Common myeloid progenitor, CD34-positive (primary cell): Measurements from ENCODE around the gene RAPGEF4.

ENCODE experiments used
- CTCF ChIA-PET: fragments of 350-600 bp; sonication (Branson Sonifier 250); formaldehyde crosslinking; loops from one replicate; lab custom pipeline; 2021; ENCODE audit warnings: antibody characterized with exemption; lab: Charles Lee
- POLR2A ChIA-PET: fragments of 350-600 bp; sonication (Branson Sonifier 250); formaldehyde crosslinking; loops from one replicate; lab custom pipeline; 2021; ENCODE audit warnings: antibody characterized with exemption; lab: Charles Lee
- DNase-seq, 3 donors: peaks; one replicate each; pipeline versions ENCODE4 v3.0.0 to v3.0.0-alpha.2; 2013
- H3K27ac ChIP-seq, 2 experiments: 1 replicate in 1 of 2; 2 replicates in 1 of 2; pipeline ENCODE4 v1.7.0; 2013; ENCODE audit warnings: inconsistent platforms in 2 of 2, low read length in 2 of 2, mild to moderate bottlenecking in 2 of 2, low read depth in 1 of 2, moderate library complexity in 1 of 2; ENCODE audit not compliant: severe bottlenecking in 2 of 2, insufficient read depth in 1 of 2, poor library complexity in 1 of 2
- H3K27me3 ChIP-seq, 5 experiments: replicated peaks in 2 of 5; 1 replicate in 3 of 5; 2 replicates in 2 of 5; pipeline versions ENCODE4 v1.6.1 to v1.7.0; 2013; ENCODE audit warnings: low read length in 4 of 5, mild to moderate bottlenecking in 2 of 5, moderate library complexity in 2 of 5, inconsistent platforms in 1 of 5; ENCODE audit not compliant: insufficient read depth in 5 of 5, control insufficient read depth in 4 of 5
- H3K36me3 ChIP-seq, 4 experiments: 1 replicate in 2 of 4; 2 replicates in 2 of 4; pipeline versions ENCODE4 v1.6.1 to v1.7.0; 2013; ENCODE audit warnings: low read length in 3 of 4, control low read depth in 1 of 4, mild to moderate bottlenecking in 1 of 4; ENCODE audit not compliant: control insufficient read depth in 4 of 4, insufficient read depth in 4 of 4
- H3K4me1 ChIP-seq, 4 experiments: 1 replicate in 3 of 4; 2 replicates in 1 of 4; pipeline versions ENCODE4 v1.6.1 to v1.7.1; 2013; ENCODE audit warnings: low read length in 3 of 4, mild to moderate bottlenecking in 3 of 4, control low read depth in 1 of 4, inconsistent platforms in 1 of 4, moderate library complexity in 1 of 4; ENCODE audit not compliant: control insufficient read depth in 4 of 4, insufficient read depth in 4 of 4; ENCODE audit errors: control extremely low read depth in 1 of 4
- H3K4me3 ChIP-seq, 7 experiments: 1 replicate in 4 of 7; 2 replicates in 3 of 7; pipeline versions ENCODE4 v1.5.1 to v1.7.0; 2013; ENCODE audit warnings: mild to moderate bottlenecking in 7 of 7, low read length in 6 of 7, moderate library complexity in 6 of 7, inconsistent platforms in 2 of 7, low read depth in 2 of 7, control low read depth in 1 of 7; ENCODE audit not compliant: insufficient read depth in 4 of 7, control insufficient read depth in 1 of 7; ENCODE audit errors: extremely low read depth in 1 of 7
- H3K9me3 ChIP-seq, 5 experiments: 1 replicate in 4 of 5; 2 replicates in 1 of 5; pipeline versions ENCODE4 v1.6.1 to v1.7.1; 2013; ENCODE audit warnings: low read length in 4 of 5, mild to moderate bottlenecking in 2 of 5, inconsistent platforms in 1 of 5, low read depth in 1 of 5, moderate library complexity in 1 of 5; ENCODE audit not compliant: control insufficient read depth in 4 of 5, insufficient read depth in 2 of 5; ENCODE audit errors: control extremely low read depth in 1 of 5
- WGBS: methylation state at CpG from one replicate; pipeline ENCODE4 v1.1.5; 2013; ENCODE audit not compliant: insufficient coverage; 5-methylcytosine and 5-hydroxymethylcytosine counted together

The RAPGEF4 gene

GRCh38 chr2:172855588-172855987 is 119.9 kb downstream of the RAPGEF4 start:
- no peak overlapping the region for H3K27ac ChIP-seq
- no peaks in the 10 kb centered on the region for H3K27me3 ChIP-seq
- POLR2A ChIA-PET: no interaction called here
- H3K4me1 ChIP-seq: peaks cover 0 to 3% (median 0%) of the 10 kb centered on the region in 4 experiments
- H3K4me3 ChIP-seq: no peak overlapping the region
- H3K36me3 ChIP-seq: no peaks in the 10 kb centered on the region
- no peak for DNase-seq
- H3K9me3 ChIP-seq: peaks cover 0 to 6% (median 4%) of the 10 kb centered on the region in 5 experiments
- CTCF ChIA-PET: interaction anchor here (0.5 kb wide), 1 partner anchor 877 kb away, joined by 3 read pairs; no protein-coding TSS in a partner anchor

GRCh38 chr2:172856606-172857005 is 121.0 kb downstream of the RAPGEF4 start:
- WGBS: no CpG with 5 or more reads among the region's 2 CpGs
- peaks cover 0 to 2% (median 0%) of the 10 kb centered on the region in 5 experiments for H3K27me3 ChIP-seq
- ChIA-PET CTCF (interaction anchor here (0.6 kb wide), 1 partner anchor 1541 kb away, joined by 3 read pairs; no protein-coding TSS in a partner anchor), POLR2A (interaction anchor here (0.6 kb wide), 1 partner anchor 11 kb away, joined by 7 read pairs; no protein-coding TSS in a partner anchor)
- H3K36me3 ChIP-seq: no peaks in the 10 kb centered on the region
- no peak overlapping the region for H3K27ac ChIP-seq
- no peak for DNase-seq
- no peak overlapping the region for H3K4me3 ChIP-seq
- H3K9me3 ChIP-seq: peaks cover 0 to 6% (median 4%) of the 10 kb centered on the region in 5 experiments
- H3K4me1 ChIP-seq: peaks cover 0 to 3% (median 0%) of the 10 kb centered on the region in 4 experiments

DNA sequence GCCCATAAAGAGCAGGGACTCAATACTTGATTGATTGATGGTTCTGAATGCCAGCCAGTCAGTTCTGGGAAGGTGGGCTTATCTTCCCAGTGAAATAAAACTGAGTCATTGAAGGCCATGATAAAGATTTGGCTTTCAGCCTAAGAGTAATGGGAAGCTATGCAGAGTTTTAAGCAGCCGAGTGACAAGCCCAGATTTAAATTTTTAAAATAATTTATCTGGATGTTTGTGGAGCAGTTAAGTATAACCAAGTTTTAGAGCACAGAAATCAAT is 122.8 kb downstream of the RAPGEF4 start:
- H3K36me3 ChIP-seq: no peaks in the 10 kb centered on the region
- whole genome bisulfite sequencing: no CpG with 5 or more reads among the region's 1 CpG
- peaks cover 0 to 3% (median 0%) of the 10 kb centered on the region in 4 experiments for H3K4me1 ChIP-seq
- H3K27me3 ChIP-seq: peaks cover 0 to 10% (median 0%) of the 10 kb centered on the region in 5 experiments
- H3K27ac ChIP-seq: no peak overlapping the region
- POLR2A ChIA-PET: no interaction called here
- no peak for DNase-seq
- peaks cover 0 to 6% (median 4%) of the 10 kb centered on the region in 5 experiments for H3K9me3 ChIP-seq
- CTCF ChIA-PET: no interaction called here
- no peak overlapping the region for H3K4me3 ChIP-seq

GRCh38 chr2:172859581-172860335 is 124.1 kb downstream of the RAPGEF4 start:
- POLR2A ChIA-PET: interaction anchor here (0.6 kb wide), 1 partner anchor 36 kb away, joined by 4 read pairs; no protein-coding TSS in a partner anchor
- WGBS: 91% methylated on average over 5 of the region's 9 CpGs

GRCh38 chr2:172860336-172860707 is 124.7 kb downstream of the RAPGEF4 start:
- peak in 1 of 3 donors; percentile 3 for DNase-seq
- Histone ChIP-seq H3K27ac (no peak overlapping the region), H3K4me1 (peaks cover 0 to 3% (median 0%) of the 10 kb centered on the region in 4 experiments), H3K36me3 (no peaks in the 10 kb centered on the region), H3K27me3 (peaks cover 0 to 10% (median 0%) of the 10 kb centered on the region in 5 experiments), H3K9me3 (peaks cover 0 to 3% (median 0%) of the 10 kb centered on the region in 5 experiments), H3K4me3 (no peak overlapping the region)
- ChIA-PET POLR2A (interaction anchor here (0.6 kb wide), 1 partner anchor 36 kb away, joined by 4 read pairs; no protein-coding TSS in a partner anchor), CTCF (interaction anchor here (1.7 kb wide), 1 partner anchor 9 kb away, joined by 3 read pairs; no protein-coding TSS in a partner anchor)
- WGBS: 33% methylated on average over 2 of the region's 2 CpGs

More at GRCh38 chr2:172859581-172860335, 124.1 kb downstream of the RAPGEF4 start:
- Histone ChIP-seq H3K4me1 (peaks cover 0 to 3% (median 0%) of the 10 kb centered on the region in 4 experiments), H3K4me3 (no peak overlapping the region), H3K27me3 (peaks cover 0 to 10% (median 0%) of the 10 kb centered on the region in 5 experiments), H3K36me3 (no peaks in the 10 kb centered on the region), H3K27ac (no peak overlapping the region), H3K9me3 (peaks cover 0 to 4% (median 1%) of the 10 kb centered on the region in 5 experiments)
- no peak for DNase-seq
- CTCF ChIA-PET: interaction anchor here (1.7 kb wide), 1 partner anchor 10 kb away, joined by 3 read pairs; no protein-coding TSS in a partner anchor

DNA sequence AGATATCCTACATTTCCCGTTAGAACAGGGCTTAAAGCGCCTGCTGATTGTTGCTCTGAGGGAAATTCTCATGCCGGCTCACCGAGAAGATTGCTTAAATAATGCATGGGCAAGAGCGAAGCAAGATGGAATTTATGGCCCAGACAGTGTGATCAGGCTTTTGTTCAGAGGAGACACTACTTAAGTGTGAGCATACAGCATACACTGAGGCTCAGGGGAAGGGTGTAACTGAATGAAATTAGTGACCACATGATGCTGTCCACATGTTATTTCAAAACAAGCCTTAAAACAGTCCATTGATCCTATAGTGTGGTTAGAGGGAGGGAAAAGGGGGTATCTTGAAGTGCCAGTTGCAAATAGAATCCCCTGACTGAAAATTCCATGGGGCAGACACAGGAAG is 125.5 kb downstream of the RAPGEF4 start:
- Histone ChIP-seq H3K27ac (no peak overlapping the region), H3K36me3 (no peaks in the 10 kb centered on the region), H3K27me3 (peaks cover 0 to 10% (median 0%) of the 10 kb centered on the region in 5 experiments), H3K4me1 (peaks cover 0 to 3% (median 0%) of the 10 kb centered on the region in 4 experiments), H3K9me3 (no peaks in the 10 kb centered on the region), H3K4me3 (no peak overlapping the region)
- ChIA-PET CTCF (no interaction called here), POLR2A (no interaction called here)
- WGBS: 100% methylated on average over 5 of the region's 5 CpGs
- DNase-seq: no peak
